Right lobe of liver (tissue), 6 donors: ENCODE data around the gene EIF4E1B. TPM values are rescaled to one million over a fixed set of nuclear protein-coding genes. Genes with fewer than 3 reads are reported as not detected.
A peak's percentile ranks its signal among the peaks of the same experiment; 100 is the strongest.

Experiments used
- ATAC-seq, 4 donors: fragments of 200-7000 bp; cut with Tn5 transposase; one replicate each; pipeline ENCODE4 v1.9.1; 2020; ENCODE audit warnings: mild to moderate bottlenecking in 4 of 4, moderate library complexity in 4 of 4
- DNase-seq, 3 donors: peaks; one replicate each; pipeline ENCODE4 v3.0.0-alpha.2; 2020
- H3K27ac ChIP-seq, 3 donors: fragments of 200-600 bp; one replicate each; pipeline ENCODE4 v1.8.0; 2022
- H3K27me3 ChIP-seq, 2 donors: fragments of 200-600 bp; one replicate each; pipeline ENCODE4 v1.8.0; 2022
- H3K36me3 ChIP-seq, 4 donors: fragments of 200-600 bp; sonication (generic) in 1 of 4; one replicate each; pipeline versions ENCODE4 v1.5.1 to v1.8.0; 2017 to 2022; ENCODE audit warnings: control low read depth in 1 of 4
- H3K4me1 ChIP-seq, 4 donors: fragments of 200-600 bp; sonication (generic) in 1 of 4; one replicate each; pipeline versions ENCODE4 v1.5.1 to v1.8.0; 2017 to 2022; ENCODE audit warnings: control low read depth in 1 of 4
- H3K4me3 ChIP-seq, 3 donors: fragments of 200-600 bp; one replicate each; pipeline ENCODE4 v1.8.0; 2022
- H3K9me3 ChIP-seq, 4 donors: fragments of 200-600 bp; sonication (generic) in 1 of 4; one replicate each; pipeline versions ENCODE4 v1.5.1 to v1.8.0; 2017 to 2022; ENCODE audit warnings: control low read depth in 1 of 4
- POLR2A ChIP-seq: fragments of 450-650 bp; IDR thresholded peaks from one replicate; pipeline ENCODE4 v1.6.1; 2017; ENCODE audit warnings: antibody characterized with exemption, mild to moderate bottlenecking
- WGBS: methylation state at CpG from one replicate; pipeline ENCODE4 v1.1.6; 2018; ENCODE audit warnings: low coverage, low lambda C conversion rate; ENCODE audit not compliant: insufficient coverage; ENCODE audit errors: missing lambda C conversion rate; 5-methylcytosine and 5-hydroxymethylcytosine counted together
- intact Hi-C, 2 donors: fragments of 100-400 bp; cut with DNase I; formaldehyde crosslinking; loops; one replicate each; pipeline versions ENCODE4 v1.11.2 to v1.14.1; 2022
- total RNA-seq, 6 experiments: library from RNA; depleted of rRNA in 2 of 6; stranded (reverse); fragments of >200 nt in 2 of 6; fragmentation: NEBNext Ultra II Directional in 3 of 6; extraction: Animal tissue kit (Norgen Biotek cat#: 25700) in 3 of 6; gene quantifications; one replicate each; pipeline versions ENCODE4 v1.1.0 to v1.2.4, GENCODE V29; 2016 to 2023
- TF ChIP-seq, protein P1 (sequence below), 4 donors: fragments of 200-600 bp in 3 of 4; fragments of 450-650 bp in 1 of 4; IDR thresholded peaks; one replicate each; pipeline versions ENCODE4 v1.5.1 to v1.8.0; 2016 to 2022; ENCODE audit warnings: antibody characterized with exemption in 4 of 4, mild to moderate bottlenecking in 2 of 4
- donor health status: DM: no; HTN: yes; CAD: no.
- donor health status: DM: no; HTN: no; CAD: no.
- donor health status: DM: no; HTN: no; CAD: no.
- donor health status: DM: no; HTN: yes; CAD: no.
- donor health status: DM: no; HTN: yes; CAD: no.

The EIF4E1B gene
- total RNA-seq, 6 experiments from 2014 or later, result not detected

DNA sequence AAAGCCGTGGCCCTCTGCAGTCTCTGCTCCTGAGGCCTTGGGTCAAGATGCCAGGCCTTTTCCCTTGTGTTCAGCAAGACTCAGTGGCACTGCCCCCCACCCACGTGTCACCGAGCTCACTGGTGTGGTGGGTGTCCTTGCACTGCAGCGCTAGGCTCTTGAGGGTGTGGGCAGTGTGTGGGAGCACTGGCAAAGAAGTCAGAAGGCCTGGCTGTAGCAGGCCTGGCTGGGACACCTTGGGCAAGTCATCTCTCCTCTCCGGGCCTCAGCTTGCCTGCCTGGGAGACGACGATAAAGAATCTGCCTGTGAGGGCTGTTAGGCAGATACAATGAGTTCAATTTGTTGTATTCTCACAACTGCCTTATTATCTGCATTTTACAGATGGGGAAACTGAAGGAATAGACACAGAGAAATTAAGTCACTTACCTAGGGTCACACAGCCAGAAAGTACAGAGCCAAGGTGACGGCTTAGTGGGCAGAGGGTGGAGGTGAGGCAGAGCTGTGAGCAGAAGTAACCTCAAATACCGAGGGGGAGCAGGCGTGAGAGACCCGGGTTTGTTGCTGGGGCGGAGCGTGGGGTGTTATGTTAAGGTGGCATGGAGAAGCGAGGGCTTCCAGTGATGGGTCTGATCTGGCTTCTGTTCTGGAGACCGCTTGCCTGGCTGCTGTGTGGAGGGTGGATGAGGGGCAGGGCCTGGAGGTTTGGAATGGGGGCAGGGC, 18.2 kb downstream of the EIF4E1B start:
- H3K27ac ChIP-seq, result no peak overlapping the region
- no peaks in the 10 kb centered on the region for H3K36me3 ChIP-seq
- no peaks in the 10 kb centered on the region for H3K9me3 ChIP-seq
- peak overlapping the region in 1 of 3 donors; percentile 89 for H3K4me3 ChIP-seq
- 72% methylated on average over 11 of the region's 15 CpGs for WGBS
- DNase-seq (no peak), ATAC-seq (no peak)
- intact Hi-C loops, result no loop called here
- H3K4me1 ChIP-seq, result peaks cover 0 to 10% (median 3%) of the 10 kb centered on the region in 4 donors
- no peaks in the 10 kb centered on the region for H3K27me3 ChIP-seq
- TF ChIP-seq, protein P1, sequence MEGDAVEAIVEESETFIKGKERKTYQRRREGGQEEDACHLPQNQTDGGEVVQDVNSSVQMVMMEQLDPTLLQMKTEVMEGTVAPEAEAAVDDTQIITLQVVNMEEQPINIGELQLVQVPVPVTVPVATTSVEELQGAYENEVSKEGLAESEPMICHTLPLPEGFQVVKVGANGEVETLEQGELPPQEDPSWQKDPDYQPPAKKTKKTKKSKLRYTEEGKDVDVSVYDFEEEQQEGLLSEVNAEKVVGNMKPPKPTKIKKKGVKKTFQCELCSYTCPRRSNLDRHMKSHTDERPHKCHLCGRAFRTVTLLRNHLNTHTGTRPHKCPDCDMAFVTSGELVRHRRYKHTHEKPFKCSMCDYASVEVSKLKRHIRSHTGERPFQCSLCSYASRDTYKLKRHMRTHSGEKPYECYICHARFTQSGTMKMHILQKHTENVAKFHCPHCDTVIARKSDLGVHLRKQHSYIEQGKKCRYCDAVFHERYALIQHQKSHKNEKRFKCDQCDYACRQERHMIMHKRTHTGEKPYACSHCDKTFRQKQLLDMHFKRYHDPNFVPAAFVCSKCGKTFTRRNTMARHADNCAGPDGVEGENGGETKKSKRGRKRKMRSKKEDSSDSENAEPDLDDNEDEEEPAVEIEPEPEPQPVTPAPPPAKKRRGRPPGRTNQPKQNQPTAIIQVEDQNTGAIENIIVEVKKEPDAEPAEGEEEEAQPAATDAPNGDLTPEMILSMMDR (IDR thresholded peaks at IDR 0.05), result no peak
- no peak for TF ChIP-seq POLR2A

DNA sequence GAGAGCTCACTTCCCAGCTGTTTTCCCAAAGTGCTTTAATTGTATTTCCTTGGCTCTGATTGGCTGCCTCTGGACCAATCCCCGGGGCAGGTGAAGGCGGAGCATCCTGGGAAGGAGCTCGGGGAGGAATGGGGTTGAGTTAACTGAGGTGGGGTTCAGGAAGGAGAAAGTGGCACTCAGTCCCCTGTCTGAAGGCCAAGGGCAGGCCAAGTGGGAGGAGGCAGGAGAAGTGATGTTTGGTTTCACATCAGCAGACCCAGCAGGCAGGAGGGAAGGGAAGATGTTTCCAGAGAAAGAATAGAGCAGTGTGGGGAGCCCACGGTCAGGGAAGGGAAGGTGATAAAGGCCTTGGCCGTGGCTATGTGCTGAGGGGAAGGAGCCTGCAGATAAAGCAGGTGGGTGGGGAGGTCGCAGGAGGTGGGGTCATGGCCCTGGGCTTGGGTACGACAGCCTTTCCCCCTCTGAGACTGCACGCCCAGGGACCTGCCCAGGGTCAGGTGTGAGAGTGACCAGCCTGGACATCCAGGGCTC, 19.9 kb downstream of the EIF4E1B start:
- 67% methylated on average over 4 of the region's 8 CpGs for WGBS
- intact Hi-C loops, result loop anchor here in 1 of 2 donors (10.0 kb wide), 2 partner anchors 236 to 304 kb away; partner anchors contain the start of gene CLTB
- H3K4me3 ChIP-seq, result no peak overlapping the region
- H3K27ac ChIP-seq, result no peak overlapping the region
- no peaks in the 10 kb centered on the region for H3K36me3 ChIP-seq
- no peak for DNase-seq
- no peaks in the 10 kb centered on the region for H3K9me3 ChIP-seq
- H3K4me1 ChIP-seq, result peaks cover 0 to 10% (median 3%) of the 10 kb centered on the region in 4 donors
- no peak for ATAC-seq
- H3K27me3 ChIP-seq, result no peaks in the 10 kb centered on the region
- TF ChIP-seq, protein P1 (IDR thresholded peaks at IDR 0.05), result no peak
- no peak for TF ChIP-seq POLR2A

DNA sequence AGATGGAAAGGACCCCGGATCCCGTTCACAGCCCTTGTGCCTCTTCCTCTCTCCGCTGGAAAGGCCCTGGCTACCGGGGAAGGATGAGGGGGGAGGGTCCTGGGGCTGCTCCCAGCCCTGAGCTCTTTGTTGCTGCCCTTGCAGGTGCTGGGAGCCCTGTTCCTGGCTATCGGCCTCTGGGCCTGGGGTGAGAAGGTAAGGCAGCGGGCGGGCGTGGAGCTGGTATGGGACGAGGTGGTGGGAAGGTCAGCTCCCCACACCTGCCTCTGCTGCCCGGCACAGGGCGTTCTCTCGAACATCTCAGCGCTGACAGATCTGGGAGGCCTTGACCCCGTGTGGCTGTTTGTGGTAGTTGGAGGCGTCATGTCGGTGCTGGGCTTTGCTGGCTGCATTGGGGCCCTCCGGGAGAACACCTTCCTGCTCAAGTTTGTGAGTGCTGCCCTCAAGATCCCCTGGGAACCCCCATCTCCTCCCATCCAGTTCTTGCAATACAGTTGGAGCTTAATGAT, 21.1 kb downstream of the EIF4E1B start:
- Histone ChIP-seq H3K4me1 (peaks cover 0 to 10% (median 3%) of the 10 kb centered on the region in 4 donors), H3K4me3 (no peak overlapping the region), H3K27ac (no peak overlapping the region), H3K27me3 (no peaks in the 10 kb centered on the region), H3K9me3 (no peaks in the 10 kb centered on the region), H3K36me3 (no peaks in the 10 kb centered on the region)
- no peak for DNase-seq
- intact Hi-C loops, result loop anchor here in 1 of 2 donors (10.0 kb wide), 2 partner anchors 237 to 303 kb away; partner anchors contain the start of gene CLTB
- no peak for TF ChIP-seq POLR2A
- TF ChIP-seq, protein P1 (IDR thresholded peaks at IDR 0.05), result no peak
- WGBS, result no CpG with 5 or more reads among the region's 17 CpGs
- ATAC-seq, result no peak

DNA sequence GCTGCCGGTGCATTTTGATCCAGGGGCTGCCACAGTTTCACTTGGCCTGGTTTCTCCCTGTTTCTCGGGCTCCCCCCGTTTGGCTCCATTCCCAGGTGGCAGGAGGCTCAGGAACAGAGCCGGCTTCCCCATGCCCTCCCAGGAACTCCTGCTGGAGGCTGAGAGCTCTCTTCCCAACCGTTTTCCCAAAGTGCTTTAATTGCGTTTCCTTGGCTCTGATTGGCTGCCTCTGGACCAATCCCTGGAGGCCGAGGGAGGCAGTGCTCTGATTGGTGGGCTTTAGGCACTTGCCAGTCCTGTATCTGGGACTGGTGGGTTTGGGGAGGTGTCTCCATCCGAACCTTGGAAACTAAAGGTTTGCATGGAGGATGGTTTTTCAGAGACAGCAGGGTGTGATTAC, 21.7 kb downstream of the EIF4E1B start:
- Histone ChIP-seq H3K27me3 (no peaks in the 10 kb centered on the region), H3K36me3 (no peaks in the 10 kb centered on the region), H3K27ac (no peak overlapping the region), H3K4me1 (peaks cover 0 to 10% (median 3%) of the 10 kb centered on the region in 4 donors), H3K9me3 (no peaks in the 10 kb centered on the region), H3K4me3 (no peak overlapping the region)
- ATAC-seq, result no peak
- intact Hi-C loops, result loop anchor here in 1 of 2 donors (10.0 kb wide), 2 partner anchors 237 to 303 kb away; partner anchors contain the start of gene CLTB
- no peak for TF ChIP-seq POLR2A
- TF ChIP-seq, protein P1 (IDR thresholded peaks at IDR 0.05), result no peak
- 83% methylated on average over 8 of the region's 8 CpGs for WGBS
- DNase-seq, result no peak
